ENCODE data around the gene NPAS3. TPM values are rescaled to one million over a fixed set of nuclear protein-coding genes. Genes with fewer than 3 reads are reported as not detected.

The NPAS3 gene
- total and polyA plus RNA-seq, 2 donors (not counting 1 experiment from before 2014, with no cell fraction given), result 0.10 to 0.50 TPM

DNA sequence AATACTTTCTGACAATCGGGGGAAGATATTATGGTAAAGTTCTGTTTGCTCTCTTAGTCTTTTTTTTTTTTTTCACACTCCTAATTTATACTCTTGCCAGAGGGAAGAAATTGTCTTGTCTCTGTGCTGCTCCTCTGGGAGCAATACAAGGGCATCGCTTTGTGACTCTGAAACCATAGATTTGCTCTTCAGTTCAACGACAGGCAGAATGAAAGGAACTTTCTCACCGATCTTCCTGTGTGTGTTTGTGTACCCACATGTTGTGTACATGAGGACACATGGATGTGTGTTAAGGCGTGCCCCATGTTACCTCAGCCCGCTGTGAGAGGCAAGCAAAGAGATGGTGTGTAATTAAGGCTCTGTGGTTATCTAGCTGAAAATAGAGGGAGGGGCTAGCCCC lies 554.6 kb downstream of the NPAS3 start:
- Histone ChIP-seq H3K27ac (ENCODE audit: insufficient read depth, low read length) (no peak overlapping the region), H2AFZ (ENCODE audit: low read length) (no peak overlapping the region), H3K79me2 (ENCODE audit: control insufficient read depth, insufficient read depth, low read length) (no peaks in the 10 kb centered on the region), H3K36me3 (ENCODE audit: control insufficient read depth, insufficient read depth, low read length) (no peaks in the 10 kb centered on the region), H3K4me3 (replicated peaks in 1 of 4; ENCODE audit: control extremely low read depth in 1 of 4, insufficient read depth in 1 of 4, low read depth in 3 of 4, low read length in 4 of 4) (no peak overlapping the region), H3K27me3 (ENCODE audit: control insufficient read depth, insufficient read depth, low read length) (no peaks in the 10 kb centered on the region), H4K20me1 (ENCODE audit: control insufficient read depth, extremely low read depth, insufficient read depth, low read length) (no peaks in the 10 kb centered on the region), H3K4me2 (ENCODE audit: extremely low read depth, insufficient read depth, low read length) (no peak overlapping the region), H3K4me1 (ENCODE audit: control insufficient read depth, extremely low read depth, insufficient read depth, low read length) (no peaks in the 10 kb centered on the region), H3K9ac (ENCODE audit: insufficient read depth, low read length) (no peak overlapping the region), H3K9me3 (ENCODE audit: control insufficient read depth, insufficient read depth, low read depth, low read length) (no peaks in the 10 kb centered on the region)
- no peak for TF ChIP-seq EZH2 (IDR thresholded peaks at IDR 0.05; ENCODE audit: low read length, missing control alignments)
- TF ChIP-seq, protein P1, sequence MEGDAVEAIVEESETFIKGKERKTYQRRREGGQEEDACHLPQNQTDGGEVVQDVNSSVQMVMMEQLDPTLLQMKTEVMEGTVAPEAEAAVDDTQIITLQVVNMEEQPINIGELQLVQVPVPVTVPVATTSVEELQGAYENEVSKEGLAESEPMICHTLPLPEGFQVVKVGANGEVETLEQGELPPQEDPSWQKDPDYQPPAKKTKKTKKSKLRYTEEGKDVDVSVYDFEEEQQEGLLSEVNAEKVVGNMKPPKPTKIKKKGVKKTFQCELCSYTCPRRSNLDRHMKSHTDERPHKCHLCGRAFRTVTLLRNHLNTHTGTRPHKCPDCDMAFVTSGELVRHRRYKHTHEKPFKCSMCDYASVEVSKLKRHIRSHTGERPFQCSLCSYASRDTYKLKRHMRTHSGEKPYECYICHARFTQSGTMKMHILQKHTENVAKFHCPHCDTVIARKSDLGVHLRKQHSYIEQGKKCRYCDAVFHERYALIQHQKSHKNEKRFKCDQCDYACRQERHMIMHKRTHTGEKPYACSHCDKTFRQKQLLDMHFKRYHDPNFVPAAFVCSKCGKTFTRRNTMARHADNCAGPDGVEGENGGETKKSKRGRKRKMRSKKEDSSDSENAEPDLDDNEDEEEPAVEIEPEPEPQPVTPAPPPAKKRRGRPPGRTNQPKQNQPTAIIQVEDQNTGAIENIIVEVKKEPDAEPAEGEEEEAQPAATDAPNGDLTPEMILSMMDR (conservative IDR thresholded peaks at IDR 0.05 in 1 of 2, IDR thresholded peaks at IDR 0.05 in 1 of 2; ENCODE audit: low read depth in 1 of 2, low read length in 2 of 2), result no peak
- no peak for DNase-seq (ENCODE audit: low read depth in 2 of 2)

DNA sequence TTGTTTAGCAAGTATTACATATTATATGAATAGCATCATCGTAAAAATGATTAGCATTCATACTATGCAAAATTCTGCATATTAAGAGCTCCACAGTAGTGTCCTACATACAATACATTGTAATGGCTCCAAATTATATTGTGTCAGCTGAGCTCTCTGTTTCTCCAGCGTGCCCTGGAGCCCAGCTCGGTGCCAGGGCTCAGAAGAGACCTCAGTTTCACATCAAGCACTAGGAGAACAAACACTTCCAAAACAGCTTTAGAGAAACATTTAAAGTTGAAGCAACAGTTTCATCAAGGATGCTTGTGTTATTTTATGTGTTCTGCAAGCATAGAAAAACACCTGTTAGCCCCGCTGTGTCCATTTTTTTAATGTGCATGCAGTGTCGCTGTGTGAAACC lies 555.3 kb downstream of the NPAS3 start:
- no peaks in the 10 kb centered on the region for H4K20me1 ChIP-seq (ENCODE audit: control insufficient read depth, extremely low read depth, insufficient read depth, low read length)
- H3K9me3 ChIP-seq (ENCODE audit: control insufficient read depth, insufficient read depth, low read depth, low read length), result no peaks in the 10 kb centered on the region
- no peaks in the 10 kb centered on the region for H3K4me1 ChIP-seq (ENCODE audit: control insufficient read depth, extremely low read depth, insufficient read depth, low read length)
- no peak for DNase-seq (ENCODE audit: low read depth in 2 of 2)
- H2AFZ ChIP-seq (ENCODE audit: low read length), result no peak overlapping the region
- H3K9ac ChIP-seq (ENCODE audit: insufficient read depth, low read length), result no peak overlapping the region
- H3K4me3 ChIP-seq (replicated peaks in 1 of 4; ENCODE audit: control extremely low read depth in 1 of 4, insufficient read depth in 1 of 4, low read depth in 3 of 4, low read length in 4 of 4), result no peak overlapping the region
- no peak for TF ChIP-seq EZH2 (IDR thresholded peaks at IDR 0.05; ENCODE audit: low read length, missing control alignments)
- TF ChIP-seq, protein P1 (conservative IDR thresholded peaks at IDR 0.05 in 1 of 2, IDR thresholded peaks at IDR 0.05 in 1 of 2; ENCODE audit: low read depth in 1 of 2, low read length in 2 of 2), result no peak
- H3K36me3 ChIP-seq (ENCODE audit: control insufficient read depth, insufficient read depth, low read length), result no peaks in the 10 kb centered on the region
- H3K27me3 ChIP-seq (ENCODE audit: control insufficient read depth, insufficient read depth, low read length), result no peaks in the 10 kb centered on the region
- no peak overlapping the region for H3K4me2 ChIP-seq (ENCODE audit: extremely low read depth, insufficient read depth, low read length)
- no peak overlapping the region for H3K27ac ChIP-seq (ENCODE audit: insufficient read depth, low read length)
- H3K79me2 ChIP-seq (ENCODE audit: control insufficient read depth, insufficient read depth, low read length), result no peaks in the 10 kb centered on the region

DNA sequence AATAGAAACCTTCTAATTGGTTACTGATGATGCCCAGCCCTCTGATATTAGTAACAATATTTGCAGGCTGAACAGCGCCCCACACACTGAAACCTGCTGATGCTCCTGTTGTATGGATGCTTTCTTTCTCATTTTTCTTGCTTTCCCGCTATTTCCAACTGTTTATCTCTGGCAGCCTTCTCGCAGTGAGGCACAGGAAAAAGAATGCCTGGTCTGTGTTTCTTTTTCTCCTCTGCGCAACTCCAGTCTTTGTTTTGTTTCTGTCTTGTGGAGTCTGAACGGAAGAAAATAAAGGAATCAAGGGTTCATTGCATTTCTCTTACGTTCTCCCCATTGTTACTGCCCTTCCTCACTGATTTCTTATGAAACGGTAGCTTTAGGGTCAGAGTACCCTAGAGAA lies 561.0 kb downstream of the NPAS3 start:
- Histone ChIP-seq H3K27me3 (ENCODE audit: control insufficient read depth, insufficient read depth, low read length) (no peaks in the 10 kb centered on the region), H2AFZ (ENCODE audit: low read length) (no peak overlapping the region), H3K4me3 (replicated peaks in 1 of 4; ENCODE audit: control extremely low read depth in 1 of 4, insufficient read depth in 1 of 4, low read depth in 3 of 4, low read length in 4 of 4) (no peak overlapping the region), H3K36me3 (ENCODE audit: control insufficient read depth, insufficient read depth, low read length) (no peaks in the 10 kb centered on the region), H3K27ac (ENCODE audit: insufficient read depth, low read length) (no peak overlapping the region), H3K79me2 (ENCODE audit: control insufficient read depth, insufficient read depth, low read length) (no peaks in the 10 kb centered on the region), H3K4me2 (ENCODE audit: extremely low read depth, insufficient read depth, low read length) (no peak overlapping the region), H3K4me1 (ENCODE audit: control insufficient read depth, extremely low read depth, insufficient read depth, low read length) (no peaks in the 10 kb centered on the region), H3K9me3 (ENCODE audit: control insufficient read depth, insufficient read depth, low read depth, low read length) (no peaks in the 10 kb centered on the region), H4K20me1 (ENCODE audit: control insufficient read depth, extremely low read depth, insufficient read depth, low read length) (no peaks in the 10 kb centered on the region), H3K9ac (ENCODE audit: insufficient read depth, low read length) (no peak overlapping the region)
- no peak for DNase-seq (ENCODE audit: low read depth in 2 of 2)
- no peak for TF ChIP-seq EZH2 (IDR thresholded peaks at IDR 0.05; ENCODE audit: low read length, missing control alignments)
- TF ChIP-seq, protein P1 (conservative IDR thresholded peaks at IDR 0.05 in 1 of 2, IDR thresholded peaks at IDR 0.05 in 1 of 2; ENCODE audit: low read depth in 1 of 2, low read length in 2 of 2), result no peak
